ENCODE measurements around the gene ATXN1.

ATXN1 gene

GRCh38 chr6:16337295-16337975 is 423.8 kb downstream of the ATXN1 start:
- no peak for DNase-seq
- H3K9me3 Mint-ChIP-seq: peaks cover 10% of the 10 kb centered on the region
- H3K36me3 Mint-ChIP-seq (ENCODE audit: low read depth): no peaks in the 10 kb centered on the region
- no peak for TF ChIP-seq CTCF (IDR thresholded peaks at IDR 0.05)
- H3K27ac Mint-ChIP-seq: no peak overlapping the region
- H3K4me3 Mint-ChIP-seq: no peak overlapping the region
- H3K4me1 Mint-ChIP-seq: peaks cover 17% of the 10 kb centered on the region
- peaks cover 11% of the 10 kb centered on the region for H3K27me3 Mint-ChIP-seq (ENCODE audit: low read depth, poor library complexity)

DNA sequence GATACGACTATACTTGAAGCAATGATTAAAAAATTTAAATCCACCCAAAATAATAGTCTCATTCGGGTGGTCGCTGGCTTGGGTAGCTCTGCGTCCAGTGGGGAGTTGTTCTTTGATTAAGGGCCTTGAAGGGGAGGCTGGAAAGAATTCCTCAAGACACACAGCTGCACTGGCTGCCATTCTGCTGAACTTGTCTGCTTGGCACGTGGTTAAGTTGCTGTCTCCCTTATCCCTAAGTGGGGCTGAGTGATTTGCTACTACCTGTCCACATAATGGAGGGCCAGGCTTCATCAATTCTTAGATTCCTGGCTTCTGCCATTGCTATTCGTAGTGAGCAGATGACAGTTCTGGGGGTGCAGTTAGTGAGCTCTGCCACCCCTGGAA is 424.4 kb downstream of the ATXN1 start:
- DNase-seq: no peak
- Mint-ChIP-seq H3K4me1 (peaks cover 17% of the 10 kb centered on the region), H3K9me3 (peaks cover 10% of the 10 kb centered on the region), H3K27me3 (ENCODE audit: low read depth, poor library complexity) (peaks cover 11% of the 10 kb centered on the region), H3K36me3 (ENCODE audit: low read depth) (no peaks in the 10 kb centered on the region), H3K4me3 (no peak overlapping the region), H3K27ac (no peak overlapping the region)
- no peak for TF ChIP-seq CTCF (IDR thresholded peaks at IDR 0.05)

- H3K27me3 Mint-ChIP-seq (ENCODE audit: low read depth, poor library complexity): peaks cover 11% of the 10 kb centered on the region
- peaks cover 17% of the 10 kb centered on the region for H3K4me1 Mint-ChIP-seq
- DNase-seq: no peak
- H3K4me3 Mint-ChIP-seq: no peak overlapping the region
- TF ChIP-seq CTCF (IDR thresholded peaks at IDR 0.05): no peak
- H3K36me3 Mint-ChIP-seq (ENCODE audit: low read depth): no peaks in the 10 kb centered on the region
- peaks cover 9% of the 10 kb centered on the region for H3K9me3 Mint-ChIP-seq
- no peak overlapping the region for H3K27ac Mint-ChIP-seq
Observed at GRCh38 chr6:16336056-16336818, 425.0 kb downstream of the ATXN1 start.

DNA sequence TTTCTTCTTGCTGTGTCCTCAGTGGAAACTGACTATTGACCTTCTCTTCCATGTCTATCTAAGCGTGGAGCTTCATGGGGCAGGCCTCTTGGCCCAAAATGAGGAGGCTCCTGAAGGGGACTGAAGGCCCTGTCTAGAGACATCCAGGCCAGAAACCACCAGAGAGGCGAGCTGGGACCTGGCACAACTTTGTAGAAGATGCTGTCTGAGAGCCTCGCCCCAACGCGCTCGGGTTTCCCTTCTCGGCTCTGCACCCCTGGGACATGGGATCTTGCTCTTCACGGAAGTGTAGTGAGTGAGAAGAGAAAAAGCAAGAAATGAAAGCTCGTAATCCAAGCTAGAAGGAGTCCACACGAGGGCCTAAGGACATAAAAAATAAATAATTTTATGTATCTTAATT is 426.1 kb downstream of the ATXN1 start:
- no peak overlapping the region for H3K27ac Mint-ChIP-seq
- H3K4me3 Mint-ChIP-seq: no peak overlapping the region
- peaks cover 17% of the 10 kb centered on the region for H3K4me1 Mint-ChIP-seq
- DNase-seq: no peak
- no peak for TF ChIP-seq CTCF (IDR thresholded peaks at IDR 0.05)
- H3K9me3 Mint-ChIP-seq: no peaks in the 10 kb centered on the region
- H3K27me3 Mint-ChIP-seq (ENCODE audit: low read depth, poor library complexity): peaks cover 11% of the 10 kb centered on the region
- no peaks in the 10 kb centered on the region for H3K36me3 Mint-ChIP-seq (ENCODE audit: low read depth)

DNA sequence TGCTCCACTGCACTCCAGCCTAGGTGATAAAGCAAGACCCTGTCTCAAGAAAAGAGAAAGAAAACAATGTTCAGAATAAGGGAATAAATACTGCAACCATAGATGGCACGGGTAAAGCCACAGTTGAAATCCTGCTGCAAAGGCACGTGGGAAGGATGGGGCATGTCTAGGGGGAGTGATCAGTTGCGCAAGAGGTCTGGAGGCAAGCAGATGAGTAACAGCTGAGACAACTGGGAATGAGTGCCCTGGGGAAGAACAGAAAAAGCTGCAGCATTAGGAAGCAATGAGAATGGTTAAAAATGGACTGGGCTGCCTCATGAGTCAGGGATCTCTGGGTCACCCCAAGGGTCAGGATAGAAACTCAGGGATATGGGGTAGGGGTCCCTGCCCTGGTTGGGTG is 426.6 kb downstream of the ATXN1 start:
- H3K4me3 Mint-ChIP-seq: no peak overlapping the region
- H3K9me3 Mint-ChIP-seq: no peaks in the 10 kb centered on the region
- H3K27me3 Mint-ChIP-seq (ENCODE audit: low read depth, poor library complexity): peaks cover 11% of the 10 kb centered on the region
- H3K4me1 Mint-ChIP-seq: peaks cover 17% of the 10 kb centered on the region
- DNase-seq: no peak
- H3K36me3 Mint-ChIP-seq (ENCODE audit: low read depth): no peaks in the 10 kb centered on the region
- no peak for TF ChIP-seq CTCF (IDR thresholded peaks at IDR 0.05)
- no peak overlapping the region for H3K27ac Mint-ChIP-seq

DNA sequence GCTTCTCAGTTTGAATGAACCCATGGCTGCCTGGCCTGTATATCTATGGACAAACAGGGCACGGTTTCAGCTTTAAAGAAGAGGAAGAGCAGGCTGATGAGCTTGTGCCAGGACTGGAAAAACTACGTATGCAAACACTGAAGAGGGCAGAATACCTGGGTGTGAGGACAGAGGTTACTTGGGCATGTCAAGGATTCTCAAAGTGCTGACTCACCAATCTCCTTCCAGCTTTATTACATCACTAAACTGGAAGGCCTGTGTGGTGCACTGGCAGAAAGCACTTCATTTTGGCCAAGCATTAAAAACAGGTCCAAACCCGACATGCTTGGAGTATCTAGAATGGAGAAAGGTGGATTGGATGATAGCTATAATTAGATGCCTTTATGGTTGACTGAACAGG is 427.7 kb downstream of the ATXN1 start:
- no peaks in the 10 kb centered on the region for H3K36me3 Mint-ChIP-seq (ENCODE audit: low read depth)

More for the DNA sequence above, 427.7 kb downstream of the ATXN1 start:
- peaks cover 14% of the 10 kb centered on the region for H3K4me1 Mint-ChIP-seq
- no peak overlapping the region for H3K4me3 Mint-ChIP-seq
- H3K27me3 Mint-ChIP-seq (ENCODE audit: low read depth, poor library complexity): peaks cover 11% of the 10 kb centered on the region
- H3K9me3 Mint-ChIP-seq: no peaks in the 10 kb centered on the region
- TF ChIP-seq CTCF (IDR thresholded peaks at IDR 0.05): no peak
- DNase-seq: no peak
- no peak overlapping the region for H3K27ac Mint-ChIP-seq
